SU-DHL-6 (cell line): ENCODE data around the gene MYOM3.

Experiments used
- CTCF ChIP-seq: fragments of 200-600 bp; sonication (generic); IDR thresholded peaks from one replicate; pipeline ENCODE4 v1.5.1; 2017; ENCODE audit warnings: antibody characterized with exemption, mild to moderate bottlenecking, low read length, moderate library complexity; ENCODE audit not compliant: insufficient read depth, poor library complexity, severe bottlenecking
- EZH2phosphoT487 ChIP-seq: fragments of 200-600 bp; sonication (generic), shearing (Covaris generic); conservative IDR thresholded peaks from 2 replicates; pipeline ENCODE4 v1.6.1; 2018; ENCODE audit warnings: mild to moderate bottlenecking, antibody characterized with exemption, low read length, moderate library complexity, mixed read lengths

- TF ChIP-seq CTCF (no peak), EZH2phosphoT487 (no peak)
Measured at GRCh38 chr1:24120965-24121364, 9.0 kb upstream of the MYOM3 start.
